ENCODE measurements around the gene TRAF7. TPM values are rescaled to one million over a fixed set of nuclear protein-coding genes. Genes with fewer than 3 reads are reported as not detected.

TRAF7 gene
- total and polyA plus RNA-seq, 2 of the 13 experiments (the other 11 are each of a cell fraction or from before 2014, with no cell fraction given): 47.9 to 65.6 TPM

DNA sequence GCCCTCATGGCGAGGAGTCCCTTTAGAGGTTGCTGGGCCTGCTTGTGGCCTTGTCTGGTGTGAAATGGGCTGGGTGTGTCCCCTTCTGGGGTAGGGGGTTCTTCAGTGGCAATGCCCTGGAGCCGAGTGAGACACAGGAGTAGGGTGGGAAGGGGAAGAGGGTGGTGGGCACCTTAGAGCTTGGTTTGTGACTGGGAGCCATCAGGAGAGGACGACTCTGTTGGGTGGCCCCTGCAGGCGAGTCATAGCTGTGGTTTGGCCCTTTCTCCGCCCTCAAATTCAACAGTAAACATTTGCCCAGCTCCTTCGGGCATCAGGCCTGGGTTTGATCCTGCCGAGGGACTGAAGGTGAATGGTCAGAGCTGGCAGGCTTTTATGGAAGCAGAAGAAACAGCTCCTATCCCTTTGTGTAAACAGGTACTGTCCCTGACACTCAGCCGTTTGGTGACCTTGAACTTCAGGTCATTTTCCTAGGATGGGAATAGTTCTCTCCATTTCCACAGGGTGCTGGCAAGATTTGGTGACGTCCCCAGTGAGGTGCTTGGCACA, 70.7 kb downstream of the TRAF7 start (continued):
- TF ChIP-seq UBTF (CRISPR knock-in tag; IDR thresholded peaks at IDR 0.05) (0 out of 2 replicates have a peak, but pooled peaks have one; percentile 35), RBFOX2 (IDR thresholded peaks at IDR 0.05; ENCODE audit: low read depth, low read length) (0 out of 2 replicates have a peak, but pooled peaks have one; percentile 26), KDM6A (CRISPR knock-in tag; IDR thresholded peaks at IDR 0.05; ENCODE audit: low read depth) (peak; percentile 20; the same call in 1 of the 2 replicates), ZNF10 (CRISPR knock-in tag; IDR thresholded peaks at IDR 0.05; ENCODE audit: borderline replicate concordance, low read depth) (no peak), TEAD2 (CRISPR knock-in tag; IDR thresholded peaks at IDR 0.05) (no peak), SP5 (CRISPR knock-in tag; IDR thresholded peaks at IDR 0.05; ENCODE audit: borderline replicate concordance, low read depth) (peak; percentile 98), MAF1 (CRISPR knock-in tag; IDR thresholded peaks at IDR 0.05; ENCODE audit: borderline replicate concordance) (no peak), HNRNPL (IDR thresholded peaks at IDR 0.05; ENCODE audit: low read depth, low read length) (peak; percentile 44; the same call in 1 of the 2 replicates), IKZF1 (IDR thresholded peaks at IDR 0.05) (no peak), SCMH1 (CRISPR knock-in tag; IDR thresholded peaks at IDR 0.05; ENCODE audit: borderline replicate concordance) (no peak), TFE3 (CRISPR knock-in tag; IDR thresholded peaks at IDR 0.05) (peak; percentile 29; the same call in 1 of the 2 replicates), MED1 (CRISPR knock-in tag; IDR thresholded peaks at IDR 0.05) (peak; percentile 36), MTA1 (CRISPR knock-in tag; IDR thresholded peaks at IDR 0.05; ENCODE audit: borderline replicate concordance) (peak; percentile 75; the same call in 1 of the 2 replicates), NFYC (CRISPR knock-in tag; IDR thresholded peaks at IDR 0.05) (0 out of 2 replicates have a peak, but pooled peaks have one; percentile 18), DRAP1 (CRISPR knock-in tag; IDR thresholded peaks at IDR 0.05) (peak; percentile 54; the same call in 1 of the 2 replicates), MIER3 (CRISPR knock-in tag; IDR thresholded peaks at IDR 0.05; ENCODE audit: borderline replicate concordance) (peak; percentile 67; the same call in 1 of the 2 replicates), ZNF562 (CRISPR knock-in tag; IDR thresholded peaks at IDR 0.05; ENCODE audit: borderline replicate concordance) (no peak)
- TF ChIP-seq, protein P1, sequence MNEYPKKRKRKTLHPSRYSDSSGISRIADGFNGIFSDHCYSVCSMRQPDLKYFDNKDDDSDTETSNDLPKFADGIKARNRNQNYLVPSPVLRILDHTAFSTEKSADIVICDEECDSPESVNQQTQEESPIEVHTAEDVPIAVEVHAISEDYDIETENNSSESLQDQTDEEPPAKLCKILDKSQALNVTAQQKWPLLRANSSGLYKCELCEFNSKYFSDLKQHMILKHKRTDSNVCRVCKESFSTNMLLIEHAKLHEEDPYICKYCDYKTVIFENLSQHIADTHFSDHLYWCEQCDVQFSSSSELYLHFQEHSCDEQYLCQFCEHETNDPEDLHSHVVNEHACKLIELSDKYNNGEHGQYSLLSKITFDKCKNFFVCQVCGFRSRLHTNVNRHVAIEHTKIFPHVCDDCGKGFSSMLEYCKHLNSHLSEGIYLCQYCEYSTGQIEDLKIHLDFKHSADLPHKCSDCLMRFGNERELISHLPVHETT (CRISPR knock-in tag; conservative IDR thresholded peaks at IDR 0.05): peak; percentile 74; the same call in 1 of the 2 replicates
- TF ChIP-seq, protein P2, sequence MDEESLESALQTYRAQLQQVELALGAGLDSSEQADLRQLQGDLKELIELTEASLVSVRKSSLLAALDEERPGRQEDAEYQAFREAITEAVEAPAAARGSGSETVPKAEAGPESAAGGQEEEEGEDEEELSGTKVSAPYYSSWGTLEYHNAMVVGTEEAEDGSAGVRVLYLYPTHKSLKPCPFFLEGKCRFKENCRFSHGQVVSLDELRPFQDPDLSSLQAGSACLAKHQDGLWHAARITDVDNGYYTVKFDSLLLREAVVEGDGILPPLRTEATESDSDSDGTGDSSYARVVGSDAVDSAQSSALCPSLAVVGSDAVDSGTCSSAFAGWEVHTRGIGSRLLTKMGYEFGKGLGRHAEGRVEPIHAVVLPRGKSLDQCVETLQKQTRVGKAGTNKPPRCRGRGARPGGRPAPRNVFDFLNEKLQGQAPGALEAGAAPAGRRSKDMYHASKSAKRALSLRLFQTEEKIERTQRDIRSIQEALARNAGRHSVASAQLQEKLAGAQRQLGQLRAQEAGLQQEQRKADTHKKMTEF (CRISPR knock-in tag; IDR thresholded peaks at IDR 0.05): peak; percentile 76
